ENCODE results near the gene LAMA2.

DNA sequence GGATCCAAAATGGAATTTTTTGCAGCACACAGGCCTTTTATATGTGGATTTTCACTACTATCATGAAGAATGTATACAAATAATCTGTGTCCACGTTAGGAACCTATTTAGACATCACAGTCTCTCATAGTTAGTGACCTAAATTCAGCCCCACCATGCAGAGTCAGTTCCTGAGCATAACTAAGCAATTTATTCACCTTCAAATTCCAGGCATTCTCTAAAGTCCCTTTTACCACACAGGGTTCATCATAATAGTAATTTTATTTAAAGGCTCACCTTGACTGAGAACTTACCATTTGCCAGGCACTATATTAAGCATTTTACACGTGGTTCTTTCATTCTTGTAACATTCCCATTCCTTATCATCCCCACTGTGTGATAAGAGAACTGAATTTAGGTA, 473.2 kb downstream of the LAMA2 start:
- TF ChIP-seq SMC3 (conservative IDR thresholded peaks at IDR 0.05; ENCODE audit: poor library complexity) (no peak), EZH2 (IDR thresholded peaks at IDR 0.05; ENCODE audit: borderline replicate concordance, insufficient read depth, low read length, poor library complexity, severe bottlenecking) (no peak), CTCF (IDR thresholded peaks at IDR 0.05; ENCODE audit: poor library complexity, severe bottlenecking) (no peak), EP300 (conservative IDR thresholded peaks at IDR 0.05; ENCODE audit: poor library complexity, severe bottlenecking) (no peak), RAD21 (conservative IDR thresholded peaks at IDR 0.05) (no peak)
